Neural cell (in vitro differentiated cells): ENCODE results near the gene ZNF879.

Experiments
- EP300 ChIP-seq: fragments of 450-650 bp; conservative IDR thresholded peaks from 2 replicates; pipeline ENCODE4 v1.6.1; 2014; ENCODE audit warnings: antibody characterized with exemption, mild to moderate bottlenecking, moderate library complexity; ENCODE audit not compliant: poor library complexity, severe bottlenecking
- POLR2AphosphoS5 ChIP-seq: IDR thresholded peaks from 2 replicates; pipeline ENCODE4 v1.6.1; 2012
- RAD21 ChIP-seq: fragments of 450-650 bp; conservative IDR thresholded peaks from 2 replicates; pipeline ENCODE4 v1.6.1; 2014; ENCODE audit warnings: antibody characterized with exemption, mild to moderate bottlenecking, moderate library complexity
- TF ChIP-seq, protein P1 (sequence below): fragments of 450-650 bp; IDR thresholded peaks from 2 replicates; pipeline ENCODE4 v1.5.1; 2014; ENCODE audit warnings: antibody characterized with exemption, mild to moderate bottlenecking, moderate library complexity; ENCODE audit not compliant: poor library complexity, severe bottlenecking
- TF ChIP-seq, protein P2 (sequence below): IDR thresholded peaks from 2 replicates; pipeline ENCODE4 v1.6.1; 2012; ENCODE audit warnings: borderline replicate concordance

DNA sequence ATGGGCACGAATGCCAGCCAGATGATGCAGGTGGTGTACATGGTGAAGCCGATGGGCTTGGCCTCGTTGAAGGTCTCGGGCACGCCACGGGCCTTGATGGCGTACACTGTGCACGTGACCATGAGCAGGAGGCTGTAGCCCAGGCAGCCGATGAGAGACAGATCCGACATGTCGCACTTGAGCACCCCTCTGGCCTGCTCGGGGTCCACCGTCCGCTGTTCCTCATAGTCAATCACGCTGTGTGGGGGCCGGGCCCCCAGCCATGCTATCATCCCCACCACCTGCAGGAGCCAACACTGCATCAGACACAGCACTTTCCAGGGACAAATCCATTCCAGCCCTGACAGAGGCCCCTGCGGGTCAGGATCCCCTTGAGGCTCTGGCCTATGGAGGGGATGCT lies 40.7 kb upstream of the ZNF879 start:
- TF ChIP-seq, protein P1, sequence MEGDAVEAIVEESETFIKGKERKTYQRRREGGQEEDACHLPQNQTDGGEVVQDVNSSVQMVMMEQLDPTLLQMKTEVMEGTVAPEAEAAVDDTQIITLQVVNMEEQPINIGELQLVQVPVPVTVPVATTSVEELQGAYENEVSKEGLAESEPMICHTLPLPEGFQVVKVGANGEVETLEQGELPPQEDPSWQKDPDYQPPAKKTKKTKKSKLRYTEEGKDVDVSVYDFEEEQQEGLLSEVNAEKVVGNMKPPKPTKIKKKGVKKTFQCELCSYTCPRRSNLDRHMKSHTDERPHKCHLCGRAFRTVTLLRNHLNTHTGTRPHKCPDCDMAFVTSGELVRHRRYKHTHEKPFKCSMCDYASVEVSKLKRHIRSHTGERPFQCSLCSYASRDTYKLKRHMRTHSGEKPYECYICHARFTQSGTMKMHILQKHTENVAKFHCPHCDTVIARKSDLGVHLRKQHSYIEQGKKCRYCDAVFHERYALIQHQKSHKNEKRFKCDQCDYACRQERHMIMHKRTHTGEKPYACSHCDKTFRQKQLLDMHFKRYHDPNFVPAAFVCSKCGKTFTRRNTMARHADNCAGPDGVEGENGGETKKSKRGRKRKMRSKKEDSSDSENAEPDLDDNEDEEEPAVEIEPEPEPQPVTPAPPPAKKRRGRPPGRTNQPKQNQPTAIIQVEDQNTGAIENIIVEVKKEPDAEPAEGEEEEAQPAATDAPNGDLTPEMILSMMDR, result no peak
- TF ChIP-seq EP300, result no peak
- TF ChIP-seq RAD21, result no peak
- TF ChIP-seq POLR2AphosphoS5, result no peak
- TF ChIP-seq, protein P2, sequence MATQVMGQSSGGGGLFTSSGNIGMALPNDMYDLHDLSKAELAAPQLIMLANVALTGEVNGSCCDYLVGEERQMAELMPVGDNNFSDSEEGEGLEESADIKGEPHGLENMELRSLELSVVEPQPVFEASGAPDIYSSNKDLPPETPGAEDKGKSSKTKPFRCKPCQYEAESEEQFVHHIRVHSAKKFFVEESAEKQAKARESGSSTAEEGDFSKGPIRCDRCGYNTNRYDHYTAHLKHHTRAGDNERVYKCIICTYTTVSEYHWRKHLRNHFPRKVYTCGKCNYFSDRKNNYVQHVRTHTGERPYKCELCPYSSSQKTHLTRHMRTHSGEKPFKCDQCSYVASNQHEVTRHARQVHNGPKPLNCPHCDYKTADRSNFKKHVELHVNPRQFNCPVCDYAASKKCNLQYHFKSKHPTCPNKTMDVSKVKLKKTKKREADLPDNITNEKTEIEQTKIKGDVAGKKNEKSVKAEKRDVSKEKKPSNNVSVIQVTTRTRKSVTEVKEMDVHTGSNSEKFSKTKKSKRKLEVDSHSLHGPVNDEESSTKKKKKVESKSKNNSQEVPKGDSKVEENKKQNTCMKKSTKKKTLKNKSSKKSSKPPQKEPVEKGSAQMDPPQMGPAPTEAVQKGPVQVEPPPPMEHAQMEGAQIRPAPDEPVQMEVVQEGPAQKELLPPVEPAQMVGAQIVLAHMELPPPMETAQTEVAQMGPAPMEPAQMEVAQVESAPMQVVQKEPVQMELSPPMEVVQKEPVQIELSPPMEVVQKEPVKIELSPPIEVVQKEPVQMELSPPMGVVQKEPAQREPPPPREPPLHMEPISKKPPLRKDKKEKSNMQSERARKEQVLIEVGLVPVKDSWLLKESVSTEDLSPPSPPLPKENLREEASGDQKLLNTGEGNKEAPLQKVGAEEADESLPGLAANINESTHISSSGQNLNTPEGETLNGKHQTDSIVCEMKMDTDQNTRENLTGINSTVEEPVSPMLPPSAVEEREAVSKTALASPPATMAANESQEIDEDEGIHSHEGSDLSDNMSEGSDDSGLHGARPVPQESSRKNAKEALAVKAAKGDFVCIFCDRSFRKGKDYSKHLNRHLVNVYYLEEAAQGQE, result no peak
